Mammary epithelial cell (primary cell): ENCODE results near the gene KDM6B.

Experiments
- CTCF ChIP-seq, 2 donors: IDR thresholded peaks in 1 of 2; conservative IDR thresholded peaks in 1 of 2; 2 replicates each; pipeline ENCODE4 v1.5.1; 2011 to 2012; ENCODE audit warnings: inconsistent platforms in 2 of 2, low read length in 2 of 2, mild to moderate bottlenecking in 2 of 2, control low read depth in 1 of 2, low read depth in 1 of 2; ENCODE audit not compliant: insufficient read depth in 1 of 2; ENCODE audit errors: extremely low read depth in 1 of 2
- EZH2 ChIP-seq: IDR thresholded peaks from 2 replicates; pipeline ENCODE4 v1.6.1; 2012; ENCODE audit warnings: low read length, inconsistent platforms, borderline replicate concordance

GRCh38 chr17:7839190-7839875, 5.3 kb downstream of the KDM6B start:
- TF ChIP-seq CTCF (conservative IDR thresholded peaks at IDR 0.05 in 1 of 2, IDR thresholded peaks at IDR 0.05 in 1 of 2; ENCODE audit: extremely low read depth in 1 of 2, insufficient read depth in 1 of 2, low read depth in 1 of 2, low read length in 2 of 2) (no peak), EZH2 (no peak)
